GM12878 (cell line): ENCODE data around the gene CDKN2A. TPM values are rescaled to one million over a fixed set of nuclear protein-coding genes. Genes with fewer than 3 reads are reported as not detected.

Source experiments
- ATAC-seq: fragments of 200-7000 bp; cut with Tn5 transposase; 3 replicates; pipeline ENCODE4 v1.9.1; 2020; ENCODE audit warnings: mild to moderate bottlenecking, moderate library complexity
- BruUV-seq: library from RNA; stranded (reverse); fragments of 400-500 nt; replicated peaks from 2 replicates; lab custom pipeline; 2021; lab: Mats Ljungman, UMichigan
- CTCF ChIA-PET: fragments of 300-600 bp; sonication (Branson Sonifier 250); formaldehyde crosslinking; extraction: SDS; loops from one replicate; lab custom pipeline; 2021; ENCODE audit warnings: inconsistent platforms; lab: Yijun Ruan, JAX
- POLR2A ChIA-PET: fragments of 350-600 bp; formaldehyde crosslinking; extraction: SDS; loops from one replicate; lab custom pipeline; 2021; ENCODE audit warnings: inconsistent platforms; lab: Charles Lee
- RAD21 ChIA-PET: fragments of 300-600 bp; sonication (Branson Sonifier 250); formaldehyde crosslinking; loops from one replicate; lab custom pipeline; 2023; ENCODE audit warnings: antibody characterized with exemption; ENCODE audit not compliant: unreplicated experiment; lab: Charles Lee
- SMC1A ChIA-PET: fragments of 300-600 bp; sonication (Branson Sonifier 250); formaldehyde crosslinking; loops from one replicate; lab custom pipeline; 2023; ENCODE audit not compliant: unreplicated experiment, uncharacterized antibody; lab: Charles Lee
- DNase-seq: peaks from one replicate; pipeline ENCODE4 v3.0.0-alpha.2; 2011; ENCODE audit warnings: low read depth, low spot score
- FAIRE-seq: peaks from 3 replicates; lab custom pipeline; 2011; peaks lifted over from hg19 to GRCh38; lab: Jason Lieb, UNC
- H2AFZ ChIP-seq: 2 replicates; pipeline ENCODE4 v1.6.0; 2011; ENCODE audit warnings: low read depth, low read length, control low read depth; ENCODE audit not compliant: control insufficient read depth
- H3K27ac ChIP-seq: 2 replicates; pipeline ENCODE4 v1.5.1; 2011; ENCODE audit warnings: control low read depth; ENCODE audit not compliant: control insufficient read depth, insufficient read depth
- H3K27me3 ChIP-seq, 2 experiments: replicated peaks in 1 of 2; 2 replicates each; pipeline versions ENCODE4 v1.6.0 to v1.6.1; 2011; ENCODE audit warnings: low read length in 1 of 2; ENCODE audit not compliant: control insufficient read depth in 2 of 2, insufficient read depth in 2 of 2
- H3K36me3 ChIP-seq, 2 experiments: 2 replicates each; pipeline ENCODE4 v1.5.1; 2011; ENCODE audit warnings: low read length in 1 of 2; ENCODE audit not compliant: control insufficient read depth in 2 of 2, insufficient read depth in 2 of 2
- H3K4me1 ChIP-seq: 2 replicates; pipeline ENCODE4 v1.6.1; 2011; ENCODE audit warnings: mild to moderate bottlenecking, low read length, moderate library complexity, mixed read lengths; ENCODE audit not compliant: control insufficient read depth, insufficient read depth
- H3K4me2 ChIP-seq: 2 replicates; pipeline ENCODE4 v1.6.0; 2011; ENCODE audit warnings: control low read depth; ENCODE audit not compliant: control insufficient read depth, insufficient read depth
- H3K4me3 ChIP-seq: fragments of 200-600 bp; sonication (generic); 2 replicates; pipeline ENCODE4 v1.5.1; 2016
- H3K79me2 ChIP-seq: 2 replicates; pipeline ENCODE4 v1.6.0; 2011; ENCODE audit warnings: low read length; ENCODE audit not compliant: control insufficient read depth, insufficient read depth
- H3K9ac ChIP-seq: 2 replicates; pipeline ENCODE4 v1.8.0; 2011; ENCODE audit warnings: low read length, control low read depth, mixed read lengths; ENCODE audit not compliant: control insufficient read depth, insufficient read depth
- H3K9me3 ChIP-seq: replicated peaks from 3 replicates; pipeline ENCODE4 v1.5.1; 2011; ENCODE audit warnings: mild to moderate bottlenecking, low read length; ENCODE audit not compliant: control insufficient read depth, insufficient read depth
- H4K20me1 ChIP-seq: 2 replicates; pipeline ENCODE4 v1.6.0; 2011; ENCODE audit not compliant: control insufficient read depth, insufficient read depth
- EP300 ChIP-seq, 2 experiments: fragments of 150-350 bp in 1 of 2; IDR thresholded peaks; 2 replicates each; pipeline ENCODE4 v1.6.1; 2011 to 2012; ENCODE audit warnings: low read depth in 2 of 2, low read length in 2 of 2, borderline replicate concordance in 1 of 2, improper control_type of control experiment in 1 of 2, inconsistent platforms in 1 of 2; ENCODE audit not compliant: control insufficient read depth in 1 of 2
- HCFC1 ChIP-seq: fragments of 150-350 bp; IDR thresholded peaks from 2 replicates; pipeline ENCODE4 v1.6.1; 2014; ENCODE audit warnings: low read length
- HDAC2 ChIP-seq: fragments of 200-600 bp; sonication (generic); IDR thresholded peaks from 2 replicates; pipeline ENCODE4 v1.6.1; 2017
- IKZF1 ChIP-seq: fragments of 450-650 bp; conservative IDR thresholded peaks from 2 replicates; pipeline ENCODE4 v1.6.1; 2017; ENCODE audit warnings: antibody characterized with exemption, mild to moderate bottlenecking
- KDM1A ChIP-seq: fragments of 200-600 bp; sonication (generic); IDR thresholded peaks from 2 replicates; pipeline ENCODE4 v1.6.1; 2016; ENCODE audit warnings: borderline replicate concordance
- RAD21 ChIP-seq: IDR thresholded peaks from 2 replicates; pipeline ENCODE4 v1.6.1; 2011; ENCODE audit warnings: mild to moderate bottlenecking, low read depth, low read length, moderate library complexity; ENCODE audit not compliant: insufficient read depth
- WGBS: methylation state at CpG from one replicate; pipeline ENCODE4 v1.1.6; 2016; ENCODE audit warnings: low lambda C conversion rate; ENCODE audit not compliant: insufficient replicate concordance, insufficient coverage; ENCODE audit errors: missing lambda C conversion rate; 5-methylcytosine and 5-hydroxymethylcytosine counted together
- in situ Hi-C: fragments of 300-500 bp; cut with MboI; formaldehyde crosslinking; loops from 9 replicates; pipeline ENCODE4 v1.14.3; 2018; ENCODE audit warnings: mixed read lengths
- intact Hi-C: fragments of 100-400 bp; cut with micrococcal nuclease; formaldehyde crosslinking; loops from one replicate; pipeline ENCODE4 v1.14.2; 2022; ENCODE audit not compliant: unreplicated experiment
- polyA plus RNA-seq, 11 experiments: library from polyadenylated mRNA; depleted of rRNA in 4 of 11; unstranded in 6 of 11; stranded (reverse) in 5 of 11; fragments of >200 nt; fragmentation: Nextera tagmentation in 4 of 11; fragmentation: Illumina TruSeq in 1 of 11; extraction: Ambion mirVana in 4 of 11; extraction: Trizol in 1 of 11; gene quantifications; 1 replicate in 1 of 11; 2 replicates in 10 of 11; pipeline versions ENCODE4 v1.2.1 to v1.2.3, GENCODE V29; 2011 to 2016; ENCODE audit warnings: inconsistent platforms in 2 of 11, missing spikeins in 2 of 11, low read depth in 1 of 11
- total RNA-seq, 4 experiments: library from RNA; depleted of rRNA in 3 of 4; stranded (reverse); fragments of >200 nt in 3 of 4; fragmentation: Illumina TruSeq in 1 of 4; extraction: Trizol in 1 of 4; gene quantifications; 2 replicates each; pipeline versions ENCODE4 v1.2.1 to v1.2.3, GENCODE V29; 2013 to 2021
- TF ChIP-seq, protein P1 (sequence below): IDR thresholded peaks from 2 replicates; pipeline ENCODE4 v1.6.1; 2011; ENCODE audit warnings: borderline replicate concordance, low read depth, mild to moderate bottlenecking, moderate library complexity, mixed read lengths, low read length; ENCODE audit not compliant: insufficient read depth; ENCODE audit errors: extremely low read length

CDKN2A gene
- total and polyA plus RNA-seq, 10 of the 15 experiments (the other 5 are each of a cell fraction or from before 2014, with no cell fraction given) = 0.84 to 41.2 (median 18.4) TPM

DNA sequence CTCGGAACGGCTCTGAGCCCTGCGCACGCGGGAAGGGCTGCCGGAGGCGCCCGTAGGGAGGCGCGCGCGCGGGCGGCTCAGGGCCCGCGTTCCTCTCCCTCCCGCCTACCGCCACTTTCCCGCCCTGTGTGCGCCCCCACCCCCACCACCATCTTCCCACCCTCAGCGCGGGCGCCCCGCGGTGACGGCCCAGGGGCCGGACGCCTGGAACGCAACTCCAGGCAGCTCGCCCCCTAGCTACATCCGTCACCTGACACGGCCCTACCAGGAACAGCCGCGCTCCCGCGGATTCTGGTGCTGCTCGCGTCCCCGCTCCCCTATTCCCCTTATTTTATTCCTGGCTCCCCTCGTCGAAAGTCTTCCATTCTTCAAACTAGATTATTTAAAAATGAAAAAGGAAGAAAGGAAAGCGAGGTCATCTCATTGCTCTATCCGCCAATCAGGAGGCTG, 389 bp upstream of the CDKN2A start, which contains the start of gene CDKN2B-AS1 (continued):
- TF ChIP-seq, protein P1, sequence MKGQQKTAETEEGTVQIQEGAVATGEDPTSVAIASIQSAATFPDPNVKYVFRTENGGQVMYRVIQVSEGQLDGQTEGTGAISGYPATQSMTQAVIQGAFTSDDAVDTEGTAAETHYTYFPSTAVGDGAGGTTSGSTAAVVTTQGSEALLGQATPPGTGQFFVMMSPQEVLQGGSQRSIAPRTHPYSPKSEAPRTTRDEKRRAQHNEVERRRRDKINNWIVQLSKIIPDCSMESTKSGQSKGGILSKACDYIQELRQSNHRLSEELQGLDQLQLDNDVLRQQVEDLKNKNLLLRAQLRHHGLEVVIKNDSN = peak; percentile 47
- TF ChIP-seq EP300 (IDR thresholded peaks at IDR 0.05; ENCODE audit: borderline replicate concordance in 1 of 2, control insufficient read depth in 1 of 2, low read depth in 2 of 2, low read length in 2 of 2) = no peak

DNA sequence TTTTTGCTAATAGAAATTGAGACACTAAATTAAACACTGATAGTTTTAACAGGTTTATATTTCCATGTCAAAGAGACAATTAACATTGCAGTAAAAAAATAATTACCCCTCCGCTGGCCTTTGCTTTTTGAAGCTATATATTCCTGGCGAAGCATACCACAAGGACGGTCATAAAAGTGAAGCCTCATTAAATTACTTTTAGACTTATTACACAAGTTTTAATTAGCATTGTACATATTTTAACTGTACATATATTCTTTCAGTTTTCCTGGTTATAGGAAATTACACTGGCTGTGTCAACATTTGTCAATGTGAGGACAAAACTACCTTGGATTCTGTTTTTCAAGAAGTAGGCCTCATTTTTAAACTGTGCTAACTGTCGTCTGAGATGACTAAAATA, 1.2 kb downstream of the CDKN2A start:
- no peaks in the 10 kb centered on the region for H3K27me3 ChIP-seq

More for the DNA sequence above, 1.2 kb downstream of the CDKN2A start:
- DNase-seq (no peak), ATAC-seq (no peak), FAIRE-seq (no peak)
- TF ChIP-seq IKZF1 = no peak
- no peak for TF ChIP-seq RAD21
- no peak for TF ChIP-seq KDM1A
- no peak for TF ChIP-seq HDAC2
- TF ChIP-seq HCFC1 = no peak
- peak overlapping the region; percentile 86 for H3K9ac ChIP-seq
- peak overlapping the region; percentile 80 for H3K4me3 ChIP-seq
- in situ Hi-C loops (no loop called here), intact Hi-C loops (loop anchor here (5.0 kb wide), 1 partner anchor 161 kb away; no protein-coding TSS in a partner anchor)
- WGBS = 79% methylated on average over 4 of the region's 4 CpGs
- H3K9me3 ChIP-seq = peaks cover 6% of the 10 kb centered on the region; the same call in 2 of the 3 replicates
- no peak overlapping the region; the same call in 1 of the 2 replicates for H2AFZ ChIP-seq
- ChIA-PET CTCF (interaction anchor here (0.6 to 7.9 kb wide), 3 partner anchors 15 to 599 kb away, joined by 3 to 54 read pairs (median 8); partner anchors contain the start of gene CDKN2B), SMC1A (interaction anchor here (0.8 to 2.7 kb wide), 2 partner anchors 16 to 160 kb away, joined by 3 to 14 read pairs; partner anchors contain the start of gene CDKN2B), POLR2A (no interaction called here), RAD21 (interaction anchor here (1.0 kb wide), 1 partner anchor 159 kb away, joined by 3 read pairs; no protein-coding TSS in a partner anchor)
- peaks cover 34% of the 10 kb centered on the region for H3K79me2 ChIP-seq
- H3K4me1 ChIP-seq = peaks cover 4% of the 10 kb centered on the region; the same call in 1 of the 2 replicates
- H4K20me1 ChIP-seq = no peaks in the 10 kb centered on the region
- H3K27ac ChIP-seq = peak overlapping the region; percentile 86
- no peaks in the 10 kb centered on the region for H3K36me3 ChIP-seq
- H3K4me2 ChIP-seq = peak overlapping the region; percentile 88
- no TSS peak for BruUV-seq
